ENCODE results near the gene SET.
A peak's percentile ranks its signal among the peaks of the same experiment; 100 is the strongest.

DNA sequence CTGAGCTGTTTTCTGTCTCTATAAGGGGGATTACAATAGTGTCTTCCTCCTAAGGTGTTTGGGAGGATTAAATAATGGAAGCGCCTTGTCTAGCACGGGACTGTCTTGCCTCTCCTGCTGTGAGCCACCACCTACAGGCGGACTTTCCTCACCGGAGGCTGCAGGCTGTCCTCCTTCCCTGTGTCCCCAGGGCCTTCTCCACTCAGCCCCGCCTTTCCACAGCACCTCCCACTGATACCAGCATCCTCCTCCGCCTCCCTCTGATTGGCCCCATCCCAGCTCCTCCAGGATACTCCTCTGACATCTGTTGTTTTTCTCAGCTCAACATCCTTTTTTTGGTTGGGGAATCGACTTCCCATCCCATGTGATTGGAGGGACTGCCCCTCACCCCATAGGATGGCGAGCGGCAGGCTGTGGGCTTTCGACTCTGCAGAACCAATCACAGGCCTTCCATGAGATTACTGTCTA lies 35.8 kb downstream of the SET start:
- TF ChIP-seq, protein P1, sequence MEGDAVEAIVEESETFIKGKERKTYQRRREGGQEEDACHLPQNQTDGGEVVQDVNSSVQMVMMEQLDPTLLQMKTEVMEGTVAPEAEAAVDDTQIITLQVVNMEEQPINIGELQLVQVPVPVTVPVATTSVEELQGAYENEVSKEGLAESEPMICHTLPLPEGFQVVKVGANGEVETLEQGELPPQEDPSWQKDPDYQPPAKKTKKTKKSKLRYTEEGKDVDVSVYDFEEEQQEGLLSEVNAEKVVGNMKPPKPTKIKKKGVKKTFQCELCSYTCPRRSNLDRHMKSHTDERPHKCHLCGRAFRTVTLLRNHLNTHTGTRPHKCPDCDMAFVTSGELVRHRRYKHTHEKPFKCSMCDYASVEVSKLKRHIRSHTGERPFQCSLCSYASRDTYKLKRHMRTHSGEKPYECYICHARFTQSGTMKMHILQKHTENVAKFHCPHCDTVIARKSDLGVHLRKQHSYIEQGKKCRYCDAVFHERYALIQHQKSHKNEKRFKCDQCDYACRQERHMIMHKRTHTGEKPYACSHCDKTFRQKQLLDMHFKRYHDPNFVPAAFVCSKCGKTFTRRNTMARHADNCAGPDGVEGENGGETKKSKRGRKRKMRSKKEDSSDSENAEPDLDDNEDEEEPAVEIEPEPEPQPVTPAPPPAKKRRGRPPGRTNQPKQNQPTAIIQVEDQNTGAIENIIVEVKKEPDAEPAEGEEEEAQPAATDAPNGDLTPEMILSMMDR (optimal IDR thresholded peaks at IDR 0.05 in 1 of 3, IDR thresholded peaks at IDR 0.05 in 1 of 3, conservative IDR thresholded peaks at IDR 0.05 in 1 of 3; ENCODE audit: extremely low read depth in 1 of 3, insufficient read depth in 2 of 3, low read length in 3 of 3): peak in 2 of 3 experiments; percentile 4 to 34
- no peak for TF ChIP-seq EZH2 (IDR thresholded peaks at IDR 0.05; ENCODE audit: low read length)
